Stimulated activated CD4-positive, alpha-beta T cell treated with anti-CD3 and anti-CD28 coated beads, Interleukin-12 subunit alpha, Interleukin-12 subunit beta, amount 100 ng/mL, for 48 hours (primary cell): Measurements from ENCODE around the gene IFIT3.

Experiments
- DNase-seq, 3 donors: peaks; one replicate each; pipeline ENCODE4 v3.0.0-alpha.2; 2020; ENCODE audit warnings: low read depth in 2 of 3, low spot score in 1 of 3

IFIT3 gene

DNA sequence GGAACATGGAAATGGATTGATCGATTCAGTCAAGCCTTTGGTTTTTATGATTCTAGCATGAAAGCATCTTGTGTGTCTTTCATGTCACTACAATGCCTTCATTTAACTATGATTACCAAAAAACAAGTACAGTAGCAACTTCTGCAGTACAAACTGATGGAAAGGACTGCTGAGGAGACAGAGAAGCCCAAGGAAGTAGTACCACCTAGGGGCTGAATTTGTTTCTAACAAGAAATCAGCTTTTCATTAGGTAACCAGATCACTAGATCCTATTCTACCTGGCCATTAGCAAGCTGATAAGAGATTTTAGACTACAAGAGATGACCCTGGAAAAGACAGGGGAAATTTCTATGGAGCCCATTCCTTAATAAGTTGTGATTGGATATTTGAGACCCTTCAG lies 61.5 kb downstream of the IFIT3 start:
- DNase-seq = no peak
